Parathyroid adenoma (tissue), 2 donors: ENCODE data around the gene FAM20C.

Experiments
- H2AFZ ChIP-seq: fragments of 300-600 bp; sonication (generic); one replicate; pipeline ENCODE4 v1.7.0; 2017; ENCODE audit warnings: antibody characterized with exemption, mild to moderate bottlenecking
- H3K27ac ChIP-seq: fragments of 300-600 bp; sonication (generic); one replicate; pipeline ENCODE4 v1.7.0; 2017
- H3K27me3 ChIP-seq: fragments of 300-600 bp; sonication (generic); one replicate; pipeline ENCODE4 v1.7.0; 2017; ENCODE audit warnings: low read length; ENCODE audit not compliant: control insufficient read depth, insufficient read depth
- H3K36me3 ChIP-seq: fragments of 300-600 bp; sonication (generic); one replicate; pipeline ENCODE4 v1.7.0; 2017; ENCODE audit warnings: low read length; ENCODE audit not compliant: control insufficient read depth, insufficient read depth
- H3K4me1 ChIP-seq: fragments of 300-600 bp; sonication (generic); one replicate; pipeline ENCODE4 v1.7.0; 2017; ENCODE audit warnings: control low read depth
- H3K4me2 ChIP-seq: fragments of 300-600 bp; sonication (generic); one replicate; pipeline ENCODE4 v1.7.0; 2017; ENCODE audit warnings: low read length
- H3K4me3 ChIP-seq: fragments of 300-600 bp; sonication (generic); one replicate; pipeline ENCODE4 v1.7.0; 2017; ENCODE audit warnings: low read depth, low read length
- H3K79me2 ChIP-seq: fragments of 300-600 bp; sonication (generic); one replicate; pipeline ENCODE4 v1.7.0; 2017; ENCODE audit warnings: control low read depth
- H3K9ac ChIP-seq: fragments of 300-600 bp; sonication (generic); one replicate; pipeline ENCODE4 v1.7.0; 2017; ENCODE audit warnings: mild to moderate bottlenecking
- H3K9me3 ChIP-seq: fragments of 300-600 bp; sonication (generic); one replicate; pipeline ENCODE4 v1.7.0; 2017; ENCODE audit warnings: low read length; ENCODE audit not compliant: control insufficient read depth
- TF ChIP-seq, protein P1 (sequence below): fragments of 300-600 bp; sonication (generic); IDR thresholded peaks from one replicate; pipeline ENCODE4 v1.7.0; 2017; ENCODE audit warnings: antibody characterized with exemption, mild to moderate bottlenecking
- donor health status: primary hyperparathyroidism.

The FAM20C gene

DNA sequence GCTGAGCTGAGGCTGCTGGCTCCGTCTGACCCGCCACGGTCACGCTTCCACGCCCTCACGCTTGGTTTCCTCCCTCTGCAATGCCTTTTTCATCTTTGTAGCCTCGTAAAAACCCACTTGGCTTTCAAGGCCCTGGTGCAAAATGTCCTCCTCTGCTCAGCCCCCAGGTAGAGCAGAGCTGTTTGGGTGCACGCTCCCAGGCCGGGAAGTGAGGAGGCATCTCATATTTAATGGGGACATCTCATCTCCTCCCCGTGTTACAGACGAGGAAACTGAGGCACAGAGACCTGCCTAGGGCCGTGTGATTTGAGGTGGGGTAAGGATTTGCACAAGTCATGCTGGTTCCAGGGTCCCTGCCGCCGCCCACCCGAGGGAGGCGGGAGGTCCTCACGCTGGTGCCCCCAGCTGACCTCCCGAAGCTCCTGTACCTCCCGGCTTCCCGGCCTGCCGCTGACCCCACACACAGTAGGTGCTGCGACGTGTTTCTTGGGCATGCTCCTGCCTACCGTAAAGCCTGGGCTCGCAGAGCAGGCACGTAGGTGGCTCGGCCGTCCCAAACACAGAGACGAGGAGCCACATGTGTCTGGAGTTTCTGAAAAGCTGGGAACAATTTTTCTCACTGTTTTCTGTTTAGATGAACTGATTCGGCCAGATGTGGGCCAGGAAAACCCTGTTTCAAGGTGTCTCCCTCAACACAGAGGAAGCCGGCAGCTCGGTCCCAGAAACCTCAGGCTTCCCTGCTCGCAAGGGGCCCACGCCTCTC lies 109.1 kb downstream of the FAM20C start:
- TF ChIP-seq, protein P1, sequence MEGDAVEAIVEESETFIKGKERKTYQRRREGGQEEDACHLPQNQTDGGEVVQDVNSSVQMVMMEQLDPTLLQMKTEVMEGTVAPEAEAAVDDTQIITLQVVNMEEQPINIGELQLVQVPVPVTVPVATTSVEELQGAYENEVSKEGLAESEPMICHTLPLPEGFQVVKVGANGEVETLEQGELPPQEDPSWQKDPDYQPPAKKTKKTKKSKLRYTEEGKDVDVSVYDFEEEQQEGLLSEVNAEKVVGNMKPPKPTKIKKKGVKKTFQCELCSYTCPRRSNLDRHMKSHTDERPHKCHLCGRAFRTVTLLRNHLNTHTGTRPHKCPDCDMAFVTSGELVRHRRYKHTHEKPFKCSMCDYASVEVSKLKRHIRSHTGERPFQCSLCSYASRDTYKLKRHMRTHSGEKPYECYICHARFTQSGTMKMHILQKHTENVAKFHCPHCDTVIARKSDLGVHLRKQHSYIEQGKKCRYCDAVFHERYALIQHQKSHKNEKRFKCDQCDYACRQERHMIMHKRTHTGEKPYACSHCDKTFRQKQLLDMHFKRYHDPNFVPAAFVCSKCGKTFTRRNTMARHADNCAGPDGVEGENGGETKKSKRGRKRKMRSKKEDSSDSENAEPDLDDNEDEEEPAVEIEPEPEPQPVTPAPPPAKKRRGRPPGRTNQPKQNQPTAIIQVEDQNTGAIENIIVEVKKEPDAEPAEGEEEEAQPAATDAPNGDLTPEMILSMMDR, result no peak

DNA sequence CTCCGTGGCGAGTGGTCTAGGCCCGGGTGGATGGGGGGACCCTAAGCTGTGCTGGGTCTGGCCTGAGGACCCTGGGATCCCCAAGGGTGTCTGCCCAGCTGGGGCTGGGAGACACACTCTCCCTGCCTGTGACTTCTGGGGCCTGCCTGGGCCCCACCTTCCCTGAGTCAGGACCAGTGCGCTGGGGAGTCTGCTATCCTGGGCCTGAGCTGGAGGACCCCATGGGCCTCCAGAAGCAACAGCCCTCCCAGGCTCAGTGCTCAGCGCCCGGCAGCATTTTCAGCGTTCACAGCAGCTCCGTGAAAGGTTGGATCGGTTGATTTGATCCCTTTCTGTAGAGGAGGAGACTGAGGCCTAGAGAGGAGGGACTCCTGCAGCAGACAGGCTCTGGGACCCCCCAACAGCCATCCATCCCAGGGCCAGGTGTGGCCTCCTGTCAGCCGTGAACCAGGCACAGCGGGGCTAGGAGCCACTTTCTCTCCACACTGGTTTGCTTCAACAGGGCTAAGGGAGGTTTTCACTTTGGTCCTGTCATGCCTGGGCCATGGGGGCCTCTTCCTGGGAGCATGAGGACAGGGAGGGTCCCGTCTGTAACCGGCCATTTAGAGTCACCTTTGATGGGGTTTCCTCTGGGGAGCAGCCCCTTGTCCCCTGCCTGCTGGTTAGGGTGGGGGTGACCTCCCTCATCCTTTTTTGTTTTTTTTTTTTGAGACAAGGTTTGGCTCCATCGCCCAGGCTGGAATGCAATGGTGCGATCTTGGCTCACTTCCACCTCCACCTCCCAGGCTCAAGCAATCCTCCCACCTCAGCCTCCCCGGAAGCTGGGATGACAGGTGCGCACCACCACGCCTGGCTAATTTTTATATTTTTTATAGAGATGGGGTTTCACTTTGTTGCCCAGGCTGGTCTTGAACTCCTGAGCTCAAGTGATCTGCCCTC lies 110.0 kb downstream of the FAM20C start:
- H3K36me3 ChIP-seq, result no peaks in the 10 kb centered on the region
- H3K4me1 ChIP-seq, result no peaks in the 10 kb centered on the region
- no peaks in the 10 kb centered on the region for H3K79me2 ChIP-seq
- H3K9me3 ChIP-seq, result no peaks in the 10 kb centered on the region
- TF ChIP-seq, protein P1, result no peak
- no peak overlapping the region for H3K4me2 ChIP-seq
- no peaks in the 10 kb centered on the region for H3K27me3 ChIP-seq
- H3K27ac ChIP-seq, result no peak overlapping the region
- no peak overlapping the region for H2AFZ ChIP-seq
- H3K9ac ChIP-seq, result no peak overlapping the region
- H3K4me3 ChIP-seq, result no peak overlapping the region

More for the DNA sequence above, 109.1 kb downstream of the FAM20C start:
- no peaks in the 10 kb centered on the region for H3K4me1 ChIP-seq
- no peaks in the 10 kb centered on the region for H3K79me2 ChIP-seq
- no peaks in the 10 kb centered on the region for H3K9me3 ChIP-seq
- no peak overlapping the region for H3K4me3 ChIP-seq
- no peak overlapping the region for H3K9ac ChIP-seq
- no peaks in the 10 kb centered on the region for H3K27me3 ChIP-seq
- H3K36me3 ChIP-seq, result no peaks in the 10 kb centered on the region
- H2AFZ ChIP-seq, result no peak overlapping the region
- no peak overlapping the region for H3K27ac ChIP-seq
- no peak overlapping the region for H3K4me2 ChIP-seq

DNA sequence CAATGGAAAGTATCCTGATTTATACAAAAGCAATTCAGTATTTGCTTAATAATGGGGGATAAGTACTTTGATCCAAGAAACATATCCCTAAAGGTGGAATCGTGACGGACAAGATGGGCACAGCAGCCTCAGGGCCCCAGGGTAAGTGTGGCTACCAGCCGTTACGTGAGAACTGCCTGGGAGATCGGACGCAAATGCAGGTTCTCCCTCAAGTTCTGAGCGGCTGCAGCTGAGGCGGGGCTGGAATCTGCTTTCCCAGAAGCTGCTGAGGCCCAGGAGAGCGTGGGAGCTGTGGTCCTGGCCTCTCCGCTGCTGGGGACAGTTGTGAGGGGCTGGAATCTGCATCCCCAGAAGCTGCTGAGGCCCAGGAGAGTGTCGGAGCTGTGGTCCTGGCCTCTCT lies 111.1 kb downstream of the FAM20C start:
- H3K9ac ChIP-seq, result no peak overlapping the region
- H2AFZ ChIP-seq, result no peak overlapping the region
- H3K36me3 ChIP-seq, result no peaks in the 10 kb centered on the region
- H3K4me3 ChIP-seq, result no peak overlapping the region
- no peaks in the 10 kb centered on the region for H3K4me1 ChIP-seq
- H3K27ac ChIP-seq, result no peak overlapping the region
- TF ChIP-seq, protein P1, result no peak
- no peaks in the 10 kb centered on the region for H3K79me2 ChIP-seq
- no peaks in the 10 kb centered on the region for H3K27me3 ChIP-seq
- H3K4me2 ChIP-seq, result no peak overlapping the region
- no peaks in the 10 kb centered on the region for H3K9me3 ChIP-seq

DNA sequence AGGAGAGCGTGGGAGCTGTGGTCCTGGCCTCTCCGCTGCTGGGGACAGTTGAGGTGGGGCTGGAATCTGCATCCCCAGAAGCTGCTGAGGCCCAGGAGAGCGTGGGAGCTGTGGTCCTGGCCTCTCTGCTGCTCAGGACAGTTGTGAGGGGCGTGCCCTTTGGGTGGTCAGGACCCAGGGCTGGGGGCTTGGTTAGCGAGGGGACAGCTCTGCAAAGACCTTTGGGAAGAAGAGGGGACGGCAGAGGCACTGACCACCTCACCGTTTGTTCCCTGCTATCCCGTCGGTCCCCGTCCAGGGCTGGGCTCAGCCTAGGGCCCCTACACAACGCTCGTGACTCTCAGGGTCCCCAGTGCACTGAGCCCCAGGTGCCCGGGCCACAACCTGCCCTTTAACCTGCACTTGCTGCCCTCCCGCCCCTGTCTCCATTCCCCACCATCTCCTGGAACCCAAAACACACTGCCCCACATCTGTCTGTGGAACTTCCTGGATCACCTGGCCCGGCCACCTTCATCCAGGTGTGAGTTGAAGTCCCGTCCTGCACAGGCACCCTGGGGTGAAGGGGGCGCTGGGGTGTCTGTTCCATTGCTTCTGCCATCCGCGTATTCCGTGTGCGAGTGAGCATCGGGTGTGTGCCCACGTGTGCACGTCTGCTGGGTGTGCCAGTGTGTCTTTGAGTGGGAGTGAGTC lies 111.7 kb downstream of the FAM20C start:
- Histone ChIP-seq H3K36me3 (no peaks in the 10 kb centered on the region), H3K79me2 (no peaks in the 10 kb centered on the region), H3K4me2 (no peak overlapping the region), H3K27ac (no peak overlapping the region), H3K27me3 (no peaks in the 10 kb centered on the region), H3K4me1 (no peaks in the 10 kb centered on the region), H3K9ac (no peak overlapping the region), H2AFZ (no peak overlapping the region), H3K4me3 (no peak overlapping the region), H3K9me3 (no peaks in the 10 kb centered on the region)
- TF ChIP-seq, protein P1, result no peak
